Left forelimb (tissue), 1 donor: ENCODE results near the gene PUS7.
"Not testable (repeated sequence)": the region's sequence is repeated elsewhere in the genome, so short reads cannot be mapped to it uniquely, and the experiment has no call there.

Source experiments
- DNase-seq: peaks from one replicate; pipeline ENCODE4 v3.0.0-alpha.2; 2018; ENCODE audit warnings: low spot score

Gene PUS7

DNA sequence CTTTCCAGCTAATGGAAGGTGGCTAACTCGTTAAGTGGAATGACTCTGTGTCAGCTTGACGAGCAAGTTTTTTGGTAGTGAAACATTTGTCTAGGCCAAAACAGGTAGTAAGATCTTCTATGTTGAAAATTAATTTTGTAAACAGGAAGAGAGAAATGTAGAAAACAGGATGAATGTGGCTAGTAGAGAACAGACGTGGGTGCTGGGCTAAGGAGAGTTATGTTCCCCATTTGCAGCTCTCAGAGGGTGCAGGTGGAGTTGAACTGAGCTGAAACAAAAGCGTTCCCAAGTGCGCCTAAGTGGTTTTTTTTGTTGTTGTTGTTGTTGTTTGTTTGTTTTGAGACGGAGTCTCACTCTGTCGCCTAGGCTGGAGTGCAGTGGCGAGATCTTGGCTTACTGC lies 73.9 kb downstream of the PUS7 start:
- DNase-seq = no peak

DNA sequence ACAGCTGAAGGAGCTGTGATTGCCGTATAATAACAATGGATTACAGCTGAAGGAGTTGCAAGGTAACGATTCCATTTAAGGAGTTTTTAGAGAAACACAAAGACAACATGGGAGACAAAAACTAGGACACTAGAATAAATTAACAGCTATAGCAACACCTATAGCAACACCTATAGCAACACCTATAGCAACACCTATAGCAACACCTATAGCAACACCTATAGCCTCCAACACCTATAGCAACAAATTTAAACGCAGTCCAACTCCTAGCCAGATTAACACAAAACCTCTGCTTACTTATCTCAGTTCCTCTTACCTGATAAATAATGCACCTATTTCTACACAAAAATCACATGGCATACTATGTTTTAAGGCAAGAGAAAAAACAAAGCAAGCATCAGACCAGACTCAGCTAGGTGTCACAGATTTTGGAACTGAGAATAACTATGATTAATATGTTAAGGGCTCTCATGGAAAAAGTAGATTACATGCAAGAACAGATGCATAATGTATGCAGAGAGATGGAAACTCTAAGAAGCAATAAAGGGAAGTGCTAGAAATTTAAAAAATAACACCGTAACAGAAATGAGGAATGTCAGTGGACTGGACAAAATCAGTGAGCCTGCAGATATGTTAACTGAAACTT lies 77.6 kb downstream of the PUS7 start:
- no peak for DNase-seq

DNA sequence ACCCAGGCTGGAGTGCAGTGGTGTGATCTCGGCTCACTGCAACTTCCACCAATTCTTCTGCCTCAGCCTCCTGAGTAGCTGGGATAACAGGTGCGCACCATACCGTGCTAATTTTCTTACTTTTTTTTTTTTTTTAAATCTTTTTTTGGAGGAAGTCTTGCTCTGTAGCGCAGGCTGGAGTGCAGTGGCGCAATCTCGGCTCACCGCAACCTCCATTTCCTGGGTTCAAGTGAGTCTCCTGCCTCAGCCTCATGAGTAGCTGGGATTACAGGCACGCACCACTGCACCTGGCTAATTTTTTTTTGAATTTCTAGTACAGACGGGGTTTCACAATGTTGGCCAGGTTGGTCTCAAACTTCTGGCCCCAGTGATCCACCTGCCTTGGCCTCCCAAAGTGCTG lies 79.9 kb downstream of the PUS7 start:
- not testable (repeated sequence) for DNase-seq

DNA sequence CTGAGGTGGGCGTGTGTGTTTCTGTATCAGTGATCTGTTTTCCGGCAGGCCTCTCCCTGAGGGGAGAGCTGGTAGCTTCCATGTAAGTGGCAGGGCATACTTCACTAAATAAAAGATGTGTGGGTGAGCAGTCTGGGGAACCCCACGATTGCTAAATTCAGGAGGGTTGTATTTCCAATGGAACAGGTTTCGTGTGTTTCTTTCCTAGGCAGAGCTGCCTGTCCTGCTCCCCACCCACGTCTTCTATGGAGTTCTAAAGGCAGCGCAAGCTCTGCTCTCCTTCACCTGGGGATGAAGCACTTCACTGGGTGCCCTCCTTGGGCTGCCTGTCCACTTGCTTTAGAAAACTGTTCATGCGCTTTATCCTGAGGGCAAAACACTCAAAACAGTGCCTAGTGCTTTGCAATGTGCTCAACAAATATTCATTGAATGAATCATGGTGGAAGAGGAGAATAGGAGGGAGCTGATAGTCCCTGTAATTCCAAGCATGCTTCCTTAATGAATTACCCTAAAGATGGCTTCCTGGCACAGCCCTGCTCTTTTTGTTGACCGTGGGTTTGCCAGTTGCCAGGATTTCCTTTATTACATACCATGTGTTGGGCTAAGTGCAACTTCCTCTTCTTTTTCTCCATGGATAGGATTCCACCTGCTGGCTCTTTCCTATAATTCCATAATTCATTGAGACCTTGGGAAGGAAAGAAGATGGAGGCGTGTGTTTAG lies 82.7 kb downstream of the PUS7 start:
- DNase-seq = no peak

DNA sequence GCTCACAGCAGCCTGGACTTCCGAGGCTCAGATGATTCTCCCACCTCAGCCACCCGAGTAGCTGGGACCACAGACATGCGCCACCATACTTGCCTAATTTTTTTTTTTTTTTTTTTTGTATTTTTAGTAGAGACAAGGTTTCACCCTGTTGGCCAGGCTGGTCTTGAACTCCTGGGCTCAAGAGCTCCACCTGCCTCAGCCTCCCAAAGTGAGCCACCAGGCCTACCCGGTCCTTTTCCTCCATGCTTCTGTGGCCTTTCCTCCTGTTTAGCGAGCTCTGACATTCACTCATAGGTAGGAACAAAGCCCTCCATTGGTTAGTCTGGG lies 83.3 kb downstream of the PUS7 start:
- DNase-seq = no peak

DNA sequence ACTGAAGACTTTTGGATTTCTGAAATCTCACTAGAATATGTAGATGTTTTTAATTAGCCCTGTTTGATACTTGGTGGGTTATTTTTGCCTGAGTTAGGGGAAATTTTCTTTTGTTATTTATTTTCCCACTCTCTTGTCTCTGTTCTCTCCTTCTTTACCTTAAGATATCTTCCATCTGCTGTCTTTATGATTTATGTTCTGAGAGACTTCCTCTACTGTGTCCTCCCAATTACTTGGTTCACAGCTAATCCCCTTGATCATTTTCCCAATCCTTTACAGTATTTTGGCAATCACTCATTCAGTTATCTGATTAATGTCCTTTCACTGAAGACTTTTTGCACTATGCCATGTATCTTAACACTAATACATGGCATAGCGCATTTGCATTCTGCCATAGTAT lies 83.8 kb downstream of the PUS7 start:
- no peak for DNase-seq

DNA sequence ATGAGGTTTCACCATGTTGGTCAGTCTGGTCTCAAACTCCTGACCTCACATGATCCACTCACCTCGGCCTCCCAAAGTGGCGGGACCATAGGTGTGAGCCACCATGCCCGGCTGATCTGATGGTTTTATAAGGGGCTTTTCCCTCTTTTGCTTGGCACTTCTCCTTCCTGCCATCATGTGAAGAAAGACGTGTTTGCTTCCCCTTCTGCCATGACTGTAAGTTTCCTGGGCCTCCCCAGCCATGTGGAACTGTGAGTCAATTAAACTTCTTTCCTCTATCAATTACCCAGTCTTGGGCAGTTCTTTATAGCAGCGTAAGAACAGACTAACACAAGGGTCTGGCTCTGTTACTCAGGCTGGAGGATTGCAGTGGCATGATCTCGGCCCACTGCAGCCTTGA lies 84.7 kb downstream of the PUS7 start:
- DNase-seq = not testable (repeated sequence)

DNA sequence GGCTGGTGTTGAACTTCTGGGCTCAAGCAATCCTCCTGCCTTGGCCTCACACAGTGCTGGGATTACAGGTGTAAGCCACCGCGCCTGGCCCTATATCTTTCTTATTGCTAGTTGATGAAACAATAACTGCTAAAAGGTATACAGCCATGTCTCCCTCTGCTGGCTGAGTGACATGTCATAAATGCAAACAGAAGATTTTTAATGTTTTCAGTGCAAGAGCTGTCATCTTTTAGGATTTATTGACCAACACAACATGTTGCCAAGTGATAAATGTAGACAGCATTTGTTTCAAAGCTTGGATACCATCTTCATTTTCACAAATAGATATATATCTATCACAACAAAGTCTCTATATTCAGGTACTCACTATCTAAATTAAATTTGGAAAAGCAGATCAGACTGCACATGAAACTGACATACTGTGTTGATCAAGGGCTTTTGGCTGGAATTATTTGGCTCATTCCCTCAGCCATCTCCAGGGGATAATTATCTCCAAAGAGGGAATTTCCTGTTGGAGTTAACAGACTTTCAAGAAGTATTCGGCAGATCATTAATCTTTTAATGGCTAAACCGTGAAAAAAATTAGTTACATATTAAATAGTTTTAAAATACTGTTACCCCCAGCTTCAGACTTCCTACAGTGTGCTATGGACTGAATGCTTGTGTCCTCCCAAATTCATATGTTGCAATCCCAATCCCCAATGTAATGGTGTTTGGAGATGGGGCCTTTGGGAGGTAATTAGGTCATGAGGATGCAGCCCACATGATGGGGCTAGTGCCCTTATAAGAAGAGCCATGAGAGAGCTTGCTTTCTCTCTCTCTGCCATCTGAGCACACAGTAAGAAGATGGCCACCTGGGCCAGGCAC lies 92.1 kb downstream of the PUS7 start:
- no peak for DNase-seq

DNA sequence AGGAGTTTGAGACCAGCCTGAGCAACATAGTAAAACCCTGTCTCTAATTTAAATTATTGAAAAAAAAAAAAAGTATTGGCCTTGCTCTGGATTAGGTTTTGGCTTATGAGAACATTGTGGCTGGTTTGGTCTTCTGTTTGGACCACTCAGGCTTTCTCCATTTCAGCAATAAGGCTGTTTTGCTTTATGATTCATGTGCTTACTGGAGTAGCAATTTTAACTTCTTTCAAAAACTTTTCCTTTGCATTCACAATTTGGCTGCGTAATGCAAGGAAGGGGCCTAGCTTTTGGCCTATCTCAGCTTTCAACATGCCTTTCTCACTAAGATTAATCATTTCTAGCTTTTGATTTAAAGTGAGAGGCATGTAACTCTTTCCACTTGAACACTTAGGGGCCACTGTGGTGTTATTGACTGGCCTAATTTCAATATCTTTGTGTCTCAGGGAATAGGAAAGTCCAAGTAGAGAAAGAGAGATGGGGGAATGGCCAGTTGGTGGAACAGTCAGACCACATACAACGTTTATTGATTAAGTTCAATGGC lies 95.4 kb downstream of the PUS7 start:
- no peak for DNase-seq

DNA sequence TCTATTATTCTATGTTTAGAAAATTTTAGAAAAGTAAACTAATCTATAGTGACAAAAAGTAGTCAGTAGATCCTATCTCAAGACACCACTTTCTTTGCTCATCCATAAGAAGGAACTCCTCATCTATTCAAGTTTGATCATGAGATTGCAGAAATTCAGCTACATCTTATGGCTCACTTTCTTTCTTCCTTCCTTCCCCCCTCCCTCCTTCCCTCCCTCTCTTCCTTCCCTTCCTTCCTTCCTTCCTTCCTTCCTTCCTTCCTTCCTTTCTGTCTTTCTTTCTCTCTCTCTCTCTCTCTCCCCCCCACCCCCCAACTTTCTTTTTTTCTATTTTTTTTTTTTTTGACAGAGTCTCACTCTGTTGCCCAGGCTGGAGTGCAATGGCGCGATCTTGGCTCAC lies 98.1 kb downstream of the PUS7 start:
- no peak for DNase-seq

DNA sequence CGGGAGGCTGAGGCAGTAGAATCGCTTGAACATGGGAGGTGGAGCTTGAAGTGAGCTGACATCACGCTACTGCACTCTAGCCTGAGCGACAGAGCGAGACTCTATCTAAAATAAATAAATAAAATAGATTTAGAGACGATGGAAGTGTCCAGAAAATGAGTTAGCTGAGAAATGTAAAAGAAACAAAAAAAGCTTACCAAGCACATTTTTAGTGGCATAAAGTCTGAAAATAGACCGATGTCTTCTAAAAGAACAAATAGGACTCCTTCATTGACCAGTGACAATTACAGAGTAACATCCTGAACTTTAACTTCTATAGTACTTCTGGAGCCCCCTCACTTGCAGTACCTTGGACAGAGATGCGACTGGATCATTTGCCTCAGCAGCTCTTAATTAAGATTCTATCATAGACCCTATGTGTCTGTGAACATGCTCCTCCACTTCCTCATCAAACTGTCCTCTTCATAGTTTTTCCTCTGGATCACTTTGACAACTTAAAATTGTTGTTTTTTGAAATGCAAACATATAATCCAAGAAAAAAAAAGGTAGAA lies 108.1 kb downstream of the PUS7 start:
- DNase-seq = no peak

DNA sequence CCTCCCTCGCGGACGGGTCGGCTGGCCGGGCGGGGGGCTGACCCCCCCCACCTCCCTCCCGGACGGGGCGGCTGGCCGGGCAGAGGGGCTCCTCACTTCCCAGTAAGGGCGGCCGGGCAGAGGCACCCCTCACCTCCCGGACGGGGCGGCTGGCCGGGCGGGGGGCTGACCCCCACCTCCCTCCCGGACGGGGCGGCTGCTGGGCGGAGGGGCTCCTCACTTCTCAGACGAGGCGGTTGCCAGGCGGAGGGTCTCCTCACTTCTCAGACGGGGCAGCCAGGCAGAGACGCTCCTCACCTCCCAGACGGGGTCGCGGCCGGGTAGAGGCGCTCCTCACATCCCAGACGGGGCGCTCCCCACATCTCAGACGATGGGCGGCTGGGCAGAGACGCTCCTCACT lies 111.3 kb downstream of the PUS7 start:
- DNase-seq = not testable (repeated sequence)

DNA sequence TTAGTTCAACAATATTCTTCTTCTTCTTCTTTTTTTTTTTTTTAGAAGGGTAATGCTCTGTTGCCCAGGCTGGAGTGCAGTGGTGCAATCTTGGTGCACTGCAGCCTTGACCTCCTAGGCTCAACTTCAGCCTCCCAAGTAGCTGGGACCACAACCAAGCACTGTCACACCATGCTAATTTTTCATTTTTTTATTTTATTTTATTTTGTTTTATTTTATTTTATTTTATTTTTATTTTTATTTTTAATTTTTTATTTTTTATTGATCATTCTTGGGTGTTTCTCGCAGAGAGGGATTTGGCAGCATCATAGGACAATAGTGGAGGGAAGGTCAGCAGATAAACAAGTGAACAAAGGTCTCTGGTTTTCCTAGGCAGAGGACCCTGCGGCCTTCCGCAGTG lies 112.3 kb downstream of the PUS7 start:
- DNase-seq = not testable (repeated sequence)

DNA sequence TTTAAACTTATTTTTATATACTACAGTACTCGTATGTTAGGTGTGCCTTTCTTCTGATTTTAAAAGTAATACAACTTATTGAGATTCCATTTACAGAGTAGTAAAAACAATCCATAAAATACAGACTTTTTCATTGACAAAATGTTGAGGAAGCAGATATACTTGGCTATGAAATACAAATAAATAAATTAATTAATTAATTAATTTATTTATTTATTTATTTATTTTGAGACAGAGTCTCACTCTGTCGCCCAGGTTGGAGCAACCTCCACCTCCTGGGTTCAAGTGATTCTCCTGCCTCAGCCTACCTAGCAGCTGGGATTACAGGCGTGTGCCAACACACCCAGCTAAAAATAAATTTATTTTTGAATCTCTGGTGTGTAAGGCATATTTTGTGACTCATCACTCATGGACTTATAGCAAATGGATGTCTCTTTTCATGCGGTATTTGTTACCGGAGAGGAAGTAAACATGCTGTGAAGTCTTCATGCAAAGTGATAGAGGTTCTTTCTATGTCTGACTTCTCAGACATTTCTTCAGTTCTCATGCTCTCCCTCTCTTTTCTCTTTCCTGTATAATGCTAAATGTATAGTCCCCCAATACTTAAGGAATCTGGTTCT lies 113.2 kb downstream of the PUS7 start:
- no peak for DNase-seq
